NCI-H1694 treated with DMSO at 0.1 percent for 48 hours (cell line): ENCODE results near the gene VAMP8.
"Not testable (repeated sequence)": the region's sequence is repeated elsewhere in the genome, so short reads cannot be mapped to it uniquely, and the experiment has no call there.

Experiments used
- DNase-seq: peaks from one replicate; lab custom pipeline; 2025; lab: John Stamatoyannopoulos, UW

Gene VAMP8

GRCh38 chr2:85577386-85578242 is at the start of gene VAMP8:
Gene VAMP8, plus strand, starts transcription at chr2:85577586. Its CDS starts 61 bp downstream, at chr2:85577647.
- no peak for DNase-seq

GRCh38 chr2:85527787-85528186 is 49.6 kb upstream of the VAMP8 start:
- DNase-seq, result no peak

- DNase-seq, result no peak
Observed at GRCh38 chr2:85528355-85528754, 49.0 kb upstream of the VAMP8 start.

GRCh38 chr2:85529809-85530208 is 47.6 kb upstream of the VAMP8 start:
- DNase-seq, result no peak

GRCh38 chr2:85531589-85531988 is 45.8 kb upstream of the VAMP8 start:
- no peak for DNase-seq

GRCh38 chr2:85534099-85534498 is 43.3 kb upstream of the VAMP8 start:
- DNase-seq, result no peak

GRCh38 chr2:85534881-85535280 is 42.5 kb upstream of the VAMP8 start:
- no peak for DNase-seq

- DNase-seq, result no peak
Observed at GRCh38 chr2:85536479-85536878, 40.9 kb upstream of the VAMP8 start.

- peak; percentile 65 for DNase-seq
Observed at GRCh38 chr2:85537600-85538506, 39.5 kb upstream of the VAMP8 start.

- DNase-seq, result peak; percentile 90
Observed at GRCh38 chr2:85538507-85539360, 38.7 kb upstream of the VAMP8 start, which contains the start of gene MAT2A. Gene MAT2A, plus strand, starts transcription at chr2:85539168. Its CDS starts 120 bp downstream, at chr2:85539288.

GRCh38 chr2:85539361-85540132 is 37.8 kb upstream of the VAMP8 start:
- no peak for DNase-seq

GRCh38 chr2:85540133-85540648 is 37.2 kb upstream of the VAMP8 start:
- DNase-seq, result no peak

- no peak for DNase-seq
Observed at GRCh38 chr2:85541262-85541661, 36.1 kb upstream of the VAMP8 start.

- no peak for DNase-seq
Observed at GRCh38 chr2:85541753-85542457, 35.5 kb upstream of the VAMP8 start.

GRCh38 chr2:85542777-85543176 is 34.6 kb upstream of the VAMP8 start:
- DNase-seq, result no peak

- DNase-seq, result not testable (repeated sequence)
Observed at GRCh38 chr2:85544254-85544691, 33.1 kb upstream of the VAMP8 start.

GRCh38 chr2:85544915-85545779 is 32.2 kb upstream of the VAMP8 start:
- not testable (repeated sequence) for DNase-seq

GRCh38 chr2:85545780-85546240 is 31.6 kb upstream of the VAMP8 start:
- DNase-seq, result no peak
